ENCODE measurements around the gene GJD3.

GJD3 gene

GRCh38 chr17:40349895-40350688 is 14.4 kb downstream of the GJD3 start:
- no peak for TF ChIP-seq SIN3A (IDR thresholded peaks at IDR 0.05; ENCODE audit: borderline replicate concordance, insufficient read depth, low read length)

- no peak for TF ChIP-seq TAF1 (IDR thresholded peaks at IDR 0.05; ENCODE audit: borderline replicate concordance, insufficient read depth, low read length)
- TF ChIP-seq REST (IDR thresholded peaks at IDR 0.05; ENCODE audit: insufficient read depth in 1 of 2, low read depth in 2 of 2, low read length in 2 of 2) = no peak
- no peak for TF ChIP-seq POLR2AphosphoS5 (IDR thresholded peaks at IDR 0.05; ENCODE audit: low read depth, low read length)
- TF ChIP-seq FOXP2 (optimal IDR thresholded peaks at IDR 0.05; ENCODE audit: borderline replicate concordance, extremely low read depth, extremely low read length, insufficient read depth) = no peak
- no peak for TF ChIP-seq SIN3A (IDR thresholded peaks at IDR 0.05; ENCODE audit: borderline replicate concordance, insufficient read depth, low read length)
These were observed 15.1 kb downstream of the GJD3 start for GRCh38 chr17:40349477-40349894.

DNA sequence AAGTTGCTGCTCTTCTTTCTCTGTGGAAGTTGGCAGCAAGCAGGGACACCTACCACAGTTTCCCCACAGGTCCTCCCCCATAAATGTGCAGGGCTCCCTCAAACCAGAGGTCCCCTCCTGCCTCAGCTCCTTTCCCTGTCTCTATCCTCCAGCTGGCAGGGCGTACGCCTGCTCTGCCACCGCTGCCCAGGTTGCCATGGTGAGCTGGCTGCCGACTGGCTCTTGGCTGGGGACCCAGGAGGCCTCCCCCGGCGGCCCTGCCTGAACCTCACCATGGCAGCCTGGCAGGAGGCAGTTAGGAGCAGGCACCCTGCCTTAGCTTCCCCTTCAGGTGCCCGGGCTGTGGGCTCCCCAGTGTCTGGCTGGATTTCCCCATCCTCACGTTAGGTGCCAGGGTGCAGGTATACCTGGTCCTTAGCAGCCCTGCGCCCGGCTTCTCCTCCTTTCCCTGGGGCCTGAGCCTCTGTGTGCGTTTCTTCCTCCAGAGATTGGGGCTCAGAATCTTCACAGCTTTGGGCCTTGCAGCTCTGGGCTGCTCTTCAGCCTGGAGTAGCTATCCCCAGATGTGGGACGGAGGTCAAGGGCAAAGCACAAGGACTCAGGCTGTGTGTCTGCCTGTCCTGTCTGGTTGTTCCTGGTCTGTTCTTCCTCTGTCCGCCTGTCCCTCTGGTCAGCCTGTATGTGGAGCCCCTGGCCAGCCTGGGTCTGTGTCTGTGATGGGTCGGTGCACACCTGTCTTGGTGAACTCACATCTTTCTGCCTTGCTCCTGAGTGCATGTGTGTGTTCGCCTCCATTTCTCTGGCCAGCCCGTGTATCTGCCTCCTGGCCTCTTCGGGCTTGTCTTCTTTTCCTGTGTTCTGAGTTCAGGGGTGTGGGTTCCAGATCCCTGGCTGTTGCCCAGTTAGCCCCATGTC is 15.7 kb downstream of the GJD3 start:
- TF ChIP-seq SIN3A (IDR thresholded peaks at IDR 0.05; ENCODE audit: borderline replicate concordance, insufficient read depth, low read length) (no peak), FOXP2 (optimal IDR thresholded peaks at IDR 0.05; ENCODE audit: borderline replicate concordance, extremely low read depth, extremely low read length, insufficient read depth) (no peak), TAF1 (IDR thresholded peaks at IDR 0.05; ENCODE audit: borderline replicate concordance, insufficient read depth, low read length) (no peak), POLR2AphosphoS5 (IDR thresholded peaks at IDR 0.05; ENCODE audit: low read depth, low read length) (no peak), REST (IDR thresholded peaks at IDR 0.05; ENCODE audit: insufficient read depth in 1 of 2, low read depth in 2 of 2, low read length in 2 of 2) (no peak)

DNA sequence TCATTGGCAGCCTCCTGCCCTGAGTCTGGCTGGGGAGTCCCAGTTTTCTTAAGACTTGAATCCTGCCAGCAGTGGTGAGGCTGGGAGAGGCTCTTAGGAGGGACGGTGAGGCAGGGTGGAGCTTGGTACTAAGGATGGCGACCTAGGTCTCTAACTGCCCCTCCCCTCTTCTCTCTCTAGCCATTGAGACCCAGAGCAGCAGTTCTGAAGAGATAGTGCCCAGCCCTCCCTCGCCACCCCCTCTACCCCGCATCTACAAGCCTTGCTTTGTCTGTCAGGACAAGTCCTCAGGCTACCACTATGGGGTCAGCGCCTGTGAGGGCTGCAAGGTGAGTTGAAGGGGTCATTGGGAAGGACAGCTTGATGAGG is 16.4 kb downstream of the GJD3 start:
- no peak for TF ChIP-seq SIN3A (IDR thresholded peaks at IDR 0.05; ENCODE audit: borderline replicate concordance, insufficient read depth, low read length)
- no peak for TF ChIP-seq TAF1 (IDR thresholded peaks at IDR 0.05; ENCODE audit: borderline replicate concordance, insufficient read depth, low read length)
- TF ChIP-seq REST (IDR thresholded peaks at IDR 0.05; ENCODE audit: insufficient read depth in 1 of 2, low read depth in 2 of 2, low read length in 2 of 2) = no peak
- TF ChIP-seq POLR2AphosphoS5 (IDR thresholded peaks at IDR 0.05; ENCODE audit: low read depth, low read length) = no peak
- no peak for TF ChIP-seq FOXP2 (optimal IDR thresholded peaks at IDR 0.05; ENCODE audit: borderline replicate concordance, extremely low read depth, extremely low read length, insufficient read depth)

- TF ChIP-seq TAF1 (IDR thresholded peaks at IDR 0.05; ENCODE audit: borderline replicate concordance, insufficient read depth, low read length) (no peak), FOXP2 (optimal IDR thresholded peaks at IDR 0.05; ENCODE audit: borderline replicate concordance, extremely low read depth, extremely low read length, insufficient read depth) (peak; percentile 20)
These were observed 17.0 kb downstream of the GJD3 start for GRCh38 chr17:40347319-40348135.
